ENCODE data around the gene HLA-A.
"Not testable (repeated sequence)": the region's sequence is repeated elsewhere in the genome, so short reads cannot be mapped to it uniquely, and the experiment has no call there.

The HLA-A gene

GRCh38 chr6:29961966-29962365 lies 19.6 kb downstream of the HLA-A start:
- no peak for DNase-seq (ENCODE audit: low read depth in 2 of 2)

GRCh38 chr6:29963697-29964096 lies 21.4 kb downstream of the HLA-A start:
- not testable (repeated sequence) for DNase-seq (ENCODE audit: low read depth in 2 of 2)

- DNase-seq (ENCODE audit: low read depth in 2 of 2), result no peak
These were observed 22.2 kb downstream of the HLA-A start for GRCh38 chr6:29964518-29964886.

DNA sequence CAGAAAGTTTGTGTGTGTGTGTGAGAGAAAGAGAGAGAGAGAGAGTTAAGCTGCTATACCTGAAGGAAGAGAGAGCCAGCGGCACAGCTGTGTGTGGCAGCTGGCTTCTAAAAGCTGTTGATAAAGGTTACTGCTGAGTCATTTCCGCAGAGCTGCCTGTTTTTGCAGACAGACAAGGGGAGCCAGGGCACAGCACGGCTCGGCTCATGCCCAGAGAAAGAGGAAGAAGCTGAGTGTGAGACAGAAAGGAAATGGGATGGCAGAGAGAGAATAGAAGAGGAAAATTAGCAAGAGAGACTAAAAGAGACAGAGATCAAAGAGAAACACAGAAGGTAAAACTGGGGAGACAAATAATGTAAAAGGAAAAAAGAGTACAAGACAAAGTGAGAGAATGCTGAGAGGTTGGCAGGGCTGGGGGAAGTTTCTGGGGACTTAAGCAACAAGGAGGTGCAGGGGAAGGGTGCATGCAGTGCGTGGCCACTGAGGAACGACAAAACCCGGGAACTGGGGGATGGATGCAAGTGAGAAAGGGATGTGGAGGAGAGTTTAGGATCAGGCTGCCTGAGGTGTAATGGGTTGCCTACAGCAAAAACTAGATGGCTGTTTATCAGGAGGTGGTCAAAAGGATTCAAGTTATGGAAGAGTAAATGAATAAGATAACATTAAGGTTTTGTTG lies 22.7 kb downstream of the HLA-A start:
- peak; percentile 46 to 68 for DNase-seq (ENCODE audit: low read depth in 2 of 2)

DNA sequence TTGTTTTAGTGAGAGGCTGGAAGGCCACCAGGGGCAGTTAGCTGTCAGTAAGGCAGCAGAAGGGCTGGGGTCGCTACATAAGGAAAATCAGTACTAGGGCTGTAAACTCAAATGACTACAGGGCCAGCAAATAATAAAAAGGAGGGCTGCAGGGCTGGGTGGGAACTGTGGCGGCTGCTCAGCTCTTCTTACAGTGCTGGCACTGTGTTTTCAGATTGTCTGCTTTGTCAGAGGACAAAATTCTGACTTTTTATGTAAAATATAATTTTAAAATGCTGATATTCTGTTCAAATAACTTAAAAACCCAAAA lies 23.2 kb downstream of the HLA-A start:
- DNase-seq (ENCODE audit: low read depth in 2 of 2), result no peak

GRCh38 chr6:29965873-29966601 lies 23.7 kb downstream of the HLA-A start:
- no peak for DNase-seq (ENCODE audit: low read depth in 2 of 2)

DNA sequence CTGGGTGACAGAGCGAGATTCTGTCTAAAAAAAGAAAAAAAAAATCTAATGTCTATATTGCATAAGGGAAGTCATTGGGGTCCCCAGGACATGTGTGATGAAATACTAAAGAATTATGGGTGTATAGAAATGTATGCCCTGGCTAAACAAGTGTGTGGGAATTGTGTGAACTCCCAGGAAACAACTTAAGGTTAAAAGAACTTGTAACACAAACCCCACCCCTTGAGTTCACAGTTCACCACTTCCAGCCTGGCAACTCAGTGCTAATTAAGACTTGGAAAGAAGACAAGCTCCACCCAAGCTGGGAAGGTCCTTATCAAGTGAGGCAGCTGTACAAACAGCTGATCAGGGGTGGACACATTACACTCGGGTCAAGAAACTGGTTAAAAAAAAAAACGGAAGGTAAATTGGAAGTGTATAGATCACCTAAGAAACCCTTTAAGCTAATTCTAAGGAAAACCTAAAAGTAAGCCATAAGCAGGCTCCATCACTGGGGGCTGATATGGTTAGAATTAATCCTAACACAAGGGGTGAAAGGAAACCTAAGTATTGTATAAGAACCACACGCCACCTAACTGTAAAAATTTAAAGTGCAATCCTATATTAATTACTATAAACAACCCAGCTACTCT lies 25.2 kb downstream of the HLA-A start:
- DNase-seq (ENCODE audit: low read depth in 2 of 2), result no peak

DNA sequence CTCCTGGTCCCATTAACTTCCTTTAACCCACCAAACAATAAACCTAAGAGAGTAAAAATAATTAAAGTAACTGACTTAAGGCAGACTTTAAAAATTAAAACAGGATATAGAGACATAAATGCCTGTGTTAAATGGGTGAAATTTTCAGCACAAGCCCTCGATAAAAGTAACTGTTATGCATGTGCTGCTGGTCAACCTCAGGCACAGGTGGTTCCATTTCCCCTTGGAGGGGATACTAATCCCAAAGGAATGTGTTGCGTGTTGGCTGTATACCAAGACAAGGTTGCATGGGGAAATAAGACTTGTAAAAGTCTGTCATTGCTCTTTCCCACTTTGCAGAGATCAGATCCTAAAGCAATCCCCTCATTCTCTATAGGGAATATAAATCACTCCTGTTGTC lies 25.8 kb downstream of the HLA-A start:
- DNase-seq (ENCODE audit: low read depth in 2 of 2), result no peak

GRCh38 chr6:29968905-29969304 lies 26.6 kb downstream of the HLA-A start:
- no peak for DNase-seq (ENCODE audit: low read depth in 2 of 2)

- no peak for DNase-seq (ENCODE audit: low read depth in 2 of 2)
These were observed 28.4 kb downstream of the HLA-A start for GRCh38 chr6:29970711-29971110.

GRCh38 chr6:29974901-29975560 lies 32.7 kb downstream of the HLA-A start:
- no peak for DNase-seq (ENCODE audit: low read depth in 2 of 2)

- no peak for DNase-seq (ENCODE audit: low read depth in 2 of 2)
These were observed 33.2 kb downstream of the HLA-A start for GRCh38 chr6:29975561-29975907.

DNA sequence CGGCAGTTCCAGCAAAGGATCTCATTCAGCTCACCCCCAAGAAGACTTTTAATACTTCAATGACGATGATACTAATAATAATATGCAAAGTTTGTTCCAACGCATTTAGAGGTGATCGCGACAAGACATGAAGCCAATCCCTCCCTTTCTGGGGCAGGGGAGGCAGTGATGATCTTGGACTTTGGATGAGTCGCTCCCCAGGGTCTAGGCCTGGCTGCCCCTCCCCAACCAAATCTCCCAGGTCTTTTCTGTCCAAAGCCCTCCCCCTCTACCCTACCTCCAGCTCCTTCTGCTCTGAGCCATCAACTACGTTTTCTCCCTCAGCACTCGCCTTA lies 33.9 kb downstream of the HLA-A start:
- no peak for DNase-seq (ENCODE audit: low read depth in 2 of 2)

DNA sequence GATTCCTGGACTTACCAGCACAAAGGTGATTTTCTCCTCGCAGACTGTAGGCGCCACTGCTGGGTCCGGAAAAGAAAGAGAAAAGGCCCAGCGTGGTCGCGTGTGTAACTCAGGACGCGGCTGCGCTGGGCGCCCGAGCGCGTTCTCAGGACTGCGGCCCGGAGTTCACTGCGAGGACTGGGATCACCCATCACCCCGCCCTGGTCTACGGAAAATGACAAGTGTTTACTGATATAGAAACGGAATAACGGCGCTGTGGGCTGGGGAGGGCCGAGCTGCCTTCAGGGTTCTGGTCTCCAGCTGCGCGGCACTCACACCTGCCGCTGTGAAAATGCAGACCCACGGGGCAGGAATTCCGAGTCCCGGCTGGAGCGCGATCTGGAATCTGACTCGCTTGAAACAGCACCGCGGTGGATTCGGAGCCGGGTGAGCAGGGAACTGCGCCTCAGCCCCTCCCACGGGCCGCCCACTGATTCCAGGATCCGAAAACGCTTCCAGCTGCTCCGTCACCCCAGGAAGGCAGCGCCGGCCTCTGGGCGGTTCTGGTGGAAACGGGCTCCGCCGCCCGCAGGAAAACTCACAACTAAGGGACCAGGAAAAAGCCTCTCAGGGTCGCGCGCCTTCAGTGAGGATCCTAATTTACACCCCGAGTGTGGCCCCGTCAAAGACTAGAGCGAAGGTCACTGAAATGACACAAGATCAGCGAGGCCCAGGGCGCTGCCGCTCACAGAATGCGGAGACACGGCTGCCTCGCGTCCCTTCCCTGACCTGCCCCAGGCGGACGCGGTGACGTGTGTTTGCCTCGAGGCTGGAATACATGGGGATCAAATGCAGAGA lies 34.5 kb downstream of the HLA-A start:
- DNase-seq (ENCODE audit: low read depth in 2 of 2), result peak; percentile 30 to 37

- DNase-seq (ENCODE audit: low read depth in 2 of 2), result no peak
These were observed 35.0 kb downstream of the HLA-A start for GRCh38 chr6:29977425-29977727.

DNA sequence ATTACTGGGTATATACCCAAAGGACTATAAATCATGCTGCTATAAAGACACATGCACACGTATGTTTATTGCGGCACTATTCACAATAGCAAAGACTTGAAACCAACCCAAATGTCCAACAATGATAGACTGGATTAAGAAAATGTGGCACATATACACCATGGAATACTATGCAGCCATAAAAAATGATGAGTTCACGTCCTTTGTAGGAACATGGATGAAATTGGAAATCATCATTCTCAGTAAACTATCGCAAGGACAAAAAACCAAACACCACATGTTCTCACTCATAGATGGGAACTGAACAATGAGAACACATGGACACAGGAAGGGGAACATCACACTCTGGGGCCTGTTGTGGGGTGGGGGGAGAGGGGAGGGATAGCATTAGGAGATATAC lies 37.7 kb downstream of the HLA-A start:
- not testable (repeated sequence) for DNase-seq (ENCODE audit: low read depth in 2 of 2)

- DNase-seq (ENCODE audit: low read depth in 2 of 2), result no peak
These were observed 38.2 kb downstream of the HLA-A start for GRCh38 chr6:29980511-29980910.

- DNase-seq (ENCODE audit: low read depth in 2 of 2), result no peak
These were observed 39.0 kb downstream of the HLA-A start for GRCh38 chr6:29981211-29981812.

DNA sequence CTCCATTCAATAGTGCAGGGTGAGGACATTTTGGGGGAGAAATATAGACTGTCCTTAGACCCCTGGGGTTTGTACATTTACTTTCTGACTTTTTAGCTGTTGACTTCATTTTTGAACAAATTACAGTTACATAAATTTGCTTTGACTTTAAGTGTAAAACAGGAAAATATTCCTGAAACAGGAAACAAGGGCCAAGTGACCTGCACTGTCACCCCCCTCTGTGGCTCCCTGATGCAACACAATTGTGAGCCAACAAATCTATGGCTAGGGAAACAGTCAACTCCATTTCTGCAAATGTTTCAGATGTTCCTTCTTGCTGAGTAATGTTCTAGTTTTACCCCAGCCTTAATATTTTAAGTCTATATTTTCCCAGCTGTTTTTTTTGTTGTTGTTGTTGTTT lies 39.8 kb downstream of the HLA-A start:
- no peak for DNase-seq (ENCODE audit: low read depth in 2 of 2)

GRCh38 chr6:29984232-29984631 lies 41.9 kb downstream of the HLA-A start:
- DNase-seq (ENCODE audit: low read depth in 2 of 2), result no peak

GRCh38 chr6:29984992-29985391 lies 42.7 kb downstream of the HLA-A start:
- no peak for DNase-seq (ENCODE audit: low read depth in 2 of 2)
